ENCODE measurements around the gene ASTN2. TPM values are rescaled to one million over a fixed set of nuclear protein-coding genes. Genes with fewer than 3 reads are reported as not detected.

Gene ASTN2
- total and polyA plus RNA-seq, 2 donors (not counting 3 experiments of a cell fraction or from before 2014, with no cell fraction given), result 1.0 to 1.9 TPM

DNA sequence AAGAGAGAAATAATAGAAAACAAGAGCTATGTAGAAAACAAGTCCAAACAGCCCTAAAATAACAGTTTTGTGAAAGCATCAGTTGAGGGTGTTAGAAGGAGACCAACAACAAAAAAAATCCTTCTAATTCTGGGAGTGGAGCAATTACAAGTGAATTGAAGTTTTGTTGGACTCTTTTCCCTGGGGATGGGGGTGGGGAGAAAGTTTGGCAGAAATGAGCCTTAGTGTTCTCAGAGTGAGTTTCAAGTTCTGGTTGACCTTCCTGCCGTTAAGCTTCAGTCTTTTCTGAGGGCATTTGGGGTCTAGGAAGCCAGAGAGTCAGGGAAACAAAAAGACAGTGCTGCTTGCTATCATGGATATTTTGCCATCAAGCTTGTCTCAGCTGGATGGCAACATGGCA lies 834.0 kb downstream of the ASTN2 start:
- dilution Hi-C loops (cut with MboI; ENCODE audit: extremely low pct_ligation_motif_present, low sequenced_read_pairs), result no loop called here
- CTCF ChIA-PET, result no interaction called here
- H2AFZ ChIP-seq (ENCODE audit: low read depth, low read length), result no peak overlapping the region
- H3K27ac ChIP-seq (ENCODE audit: insufficient read depth, low read depth, low read length), result no peak overlapping the region
- H3K9me1 ChIP-seq (replicated peaks; ENCODE audit: control insufficient read depth, extremely low read depth, insufficient read depth, low read length), result no peaks in the 10 kb centered on the region
- H3K36me3 ChIP-seq (ENCODE audit: control insufficient read depth in 2 of 2, extremely low read depth in 1 of 2, insufficient read depth in 2 of 2, low read length in 2 of 2), result no peaks in the 10 kb centered on the region
- H3K9me3 ChIP-seq (replicated peaks; ENCODE audit: control insufficient read depth, insufficient read depth, low read length), result no peaks in the 10 kb centered on the region
- TF ChIP-seq MYC (IDR thresholded peaks at IDR 0.05; ENCODE audit: low read depth, low read length), result no peak
- no peak for TF ChIP-seq EZH2 (IDR thresholded peaks at IDR 0.05; ENCODE audit: borderline replicate concordance, low read depth, low read length, severe bottlenecking)
- no peak for TF ChIP-seq POLR2AphosphoS5 (IDR thresholded peaks at IDR 0.05; ENCODE audit: insufficient read depth, low read depth, low read length)
- TF ChIP-seq, protein P1, sequence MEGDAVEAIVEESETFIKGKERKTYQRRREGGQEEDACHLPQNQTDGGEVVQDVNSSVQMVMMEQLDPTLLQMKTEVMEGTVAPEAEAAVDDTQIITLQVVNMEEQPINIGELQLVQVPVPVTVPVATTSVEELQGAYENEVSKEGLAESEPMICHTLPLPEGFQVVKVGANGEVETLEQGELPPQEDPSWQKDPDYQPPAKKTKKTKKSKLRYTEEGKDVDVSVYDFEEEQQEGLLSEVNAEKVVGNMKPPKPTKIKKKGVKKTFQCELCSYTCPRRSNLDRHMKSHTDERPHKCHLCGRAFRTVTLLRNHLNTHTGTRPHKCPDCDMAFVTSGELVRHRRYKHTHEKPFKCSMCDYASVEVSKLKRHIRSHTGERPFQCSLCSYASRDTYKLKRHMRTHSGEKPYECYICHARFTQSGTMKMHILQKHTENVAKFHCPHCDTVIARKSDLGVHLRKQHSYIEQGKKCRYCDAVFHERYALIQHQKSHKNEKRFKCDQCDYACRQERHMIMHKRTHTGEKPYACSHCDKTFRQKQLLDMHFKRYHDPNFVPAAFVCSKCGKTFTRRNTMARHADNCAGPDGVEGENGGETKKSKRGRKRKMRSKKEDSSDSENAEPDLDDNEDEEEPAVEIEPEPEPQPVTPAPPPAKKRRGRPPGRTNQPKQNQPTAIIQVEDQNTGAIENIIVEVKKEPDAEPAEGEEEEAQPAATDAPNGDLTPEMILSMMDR (IDR thresholded peaks at IDR 0.05; ENCODE audit: extremely low read depth in 1 of 2, insufficient read depth in 1 of 2, low read depth in 1 of 2, low read length in 2 of 2), result no peak
- no peak for TF ChIP-seq GATA2 (IDR thresholded peaks at IDR 0.05; ENCODE audit: insufficient read depth, insufficient read length, low read depth, low read length)
- no peak for TF ChIP-seq MAX (IDR thresholded peaks at IDR 0.05; ENCODE audit: insufficient read depth, insufficient read length)
- TF ChIP-seq POLR2A (IDR thresholded peaks at IDR 0.05; ENCODE audit: low read depth, low read length), result no peak
- no peak for TF ChIP-seq FOS (IDR thresholded peaks at IDR 0.05; ENCODE audit: borderline replicate concordance, insufficient read depth, low read length)
- no peak overlapping the region for H3K4me3 ChIP-seq (replicated peaks in 1 of 3; ENCODE audit: insufficient read depth in 1 of 3, low read depth in 1 of 3, low read length in 3 of 3)
- H3K79me2 ChIP-seq (ENCODE audit: control insufficient read depth, insufficient read depth, low read length), result no peaks in the 10 kb centered on the region
- H3K9ac ChIP-seq (replicated peaks; ENCODE audit: extremely low read depth, insufficient read depth, low read length), result no peak overlapping the region
- POLR2A ChIA-PET, result no interaction called here
- no peaks in the 10 kb centered on the region for H3K27me3 ChIP-seq (ENCODE audit: control insufficient read depth in 2 of 2, insufficient read depth in 2 of 2, low read length in 2 of 2)
- intact Hi-C loops (cut with micrococcal nuclease), result no loop called here
- no peaks in the 10 kb centered on the region for H4K20me1 ChIP-seq (replicated peaks; ENCODE audit: control insufficient read depth, extremely low read depth, insufficient read depth, low read length)
- H3K4me2 ChIP-seq (ENCODE audit: insufficient read depth, low read length), result no peak overlapping the region
- DNase-seq (ENCODE audit: low read depth, low spot score) (no peak), FAIRE-seq (no peak)
- BruUV-seq (replicated peaks), result no TSS peak
- no peaks in the 10 kb centered on the region for H3K4me1 ChIP-seq (ENCODE audit: control insufficient read depth, extremely low read depth, insufficient read depth, low read length)

Data from endothelial cell of umbilical vein (primary cell).